IMR-90 (cell line): ENCODE results near the gene TEDDM1. TPM values are rescaled to one million over a fixed set of nuclear protein-coding genes. Genes with fewer than 3 reads are reported as not detected.

Source experiments
- polyA plus RNA-seq, 3 experiments: library from polyadenylated mRNA; depleted of rRNA; stranded (reverse); fragments of >200 nt; gene quantifications; 2 replicates each; pipeline ENCODE4 v1.2.3, GENCODE V29; 2012; ENCODE audit warnings: low replicate concordance in 1 of 3
- total RNA-seq: library from RNA; depleted of rRNA; stranded (reverse); fragments of >200 nt; gene quantifications from 2 replicates; pipeline ENCODE4 v1.2.3, GENCODE V29; 2012
- TF ChIP-seq, protein P1 (sequence below): fragments of 150-350 bp; IDR thresholded peaks from 2 replicates; pipeline ENCODE4 v1.6.1; 2016; ENCODE audit warnings: low read depth, mild to moderate bottlenecking, low read length, moderate library complexity, borderline replicate concordance

TEDDM1 gene
- total and polyA plus RNA-seq, 2 of the 4 experiments (the other 2 are of a cell fraction) = not detected

- TF ChIP-seq, protein P1, sequence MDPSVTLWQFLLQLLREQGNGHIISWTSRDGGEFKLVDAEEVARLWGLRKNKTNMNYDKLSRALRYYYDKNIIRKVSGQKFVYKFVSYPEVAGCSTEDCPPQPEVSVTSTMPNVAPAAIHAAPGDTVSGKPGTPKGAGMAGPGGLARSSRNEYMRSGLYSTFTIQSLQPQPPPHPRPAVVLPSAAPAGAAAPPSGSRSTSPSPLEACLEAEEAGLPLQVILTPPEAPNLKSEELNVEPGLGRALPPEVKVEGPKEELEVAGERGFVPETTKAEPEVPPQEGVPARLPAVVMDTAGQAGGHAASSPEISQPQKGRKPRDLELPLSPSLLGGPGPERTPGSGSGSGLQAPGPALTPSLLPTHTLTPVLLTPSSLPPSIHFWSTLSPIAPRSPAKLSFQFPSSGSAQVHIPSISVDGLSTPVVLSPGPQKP = no peak
These were observed 8.1 kb downstream of the TEDDM1 start (continued) for GRCh38 chr1:182392050-182393028.
